ENCODE data around the gene FGF2.
A peak's percentile ranks its signal among the peaks of the same experiment; 100 is the strongest.
"Not testable (repeated sequence)": the region's sequence is repeated elsewhere in the genome, so short reads cannot be mapped to it uniquely, and the experiment has no call there.

FGF2 gene

GRCh38 chr4:122898370-122899150, 71.9 kb downstream of the FGF2 start:
- no peak for DNase-seq

GRCh38 chr4:122899682-122900081, 73.1 kb downstream of the FGF2 start:
- no peak for DNase-seq

GRCh38 chr4:122900314-122900713, 73.7 kb downstream of the FGF2 start:
- DNase-seq, result no peak

- DNase-seq, result no peak
Observed at GRCh38 chr4:122901247-122902010, 74.8 kb downstream of the FGF2 start.

- DNase-seq, result no peak
Observed at GRCh38 chr4:122903766-122904288, 77.2 kb downstream of the FGF2 start.

- DNase-seq, result no peak
Observed at GRCh38 chr4:122906859-122907305, 80.3 kb downstream of the FGF2 start.

GRCh38 chr4:122908223-122908622, 81.6 kb downstream of the FGF2 start:
- no peak for DNase-seq

GRCh38 chr4:122909683-122910082, 83.1 kb downstream of the FGF2 start:
- no peak for DNase-seq

- no peak for DNase-seq
Observed at GRCh38 chr4:122911588-122911987, 85.0 kb downstream of the FGF2 start.

- DNase-seq, result no peak
Observed at GRCh38 chr4:122912810-122913575, 86.4 kb downstream of the FGF2 start.

- DNase-seq, result peak; percentile 26
Observed at GRCh38 chr4:122914292-122914904, 87.8 kb downstream of the FGF2 start.

GRCh38 chr4:122914938-122915337, 88.3 kb downstream of the FGF2 start:
- DNase-seq, result no peak

- DNase-seq, result no peak
Observed at GRCh38 chr4:122917731-122918130, 91.1 kb downstream of the FGF2 start.

GRCh38 chr4:122920473-122920872, 93.8 kb downstream of the FGF2 start:
- no peak for DNase-seq

- DNase-seq, result no peak
Observed at GRCh38 chr4:122921300-122921699, 94.7 kb downstream of the FGF2 start.

- DNase-seq, result peak; percentile 37
Observed at GRCh38 chr4:122921971-122922876, 95.6 kb downstream of the FGF2 start, which contains the start of gene NUDT6. NUDT6 (minus strand) TSS chr4:122922597; CDS start chr4:122922572, 25 bp downstream.

- DNase-seq, result peak; percentile 89
Observed at GRCh38 chr4:122922877-122923511, 96.4 kb downstream of the FGF2 start.

- no peak for DNase-seq
Observed at GRCh38 chr4:122928930-122929329, 102.3 kb downstream of the FGF2 start.

- no peak for DNase-seq
Observed at GRCh38 chr4:122930862-122931261, 104.2 kb downstream of the FGF2 start.

GRCh38 chr4:122932763-122933162, 106.1 kb downstream of the FGF2 start:
- no peak for DNase-seq

GRCh38 chr4:122945136-122945535, 118.5 kb downstream of the FGF2 start:
- not testable (repeated sequence) for DNase-seq
